ENCODE results near the gene PTPRD.

Gene PTPRD

DNA sequence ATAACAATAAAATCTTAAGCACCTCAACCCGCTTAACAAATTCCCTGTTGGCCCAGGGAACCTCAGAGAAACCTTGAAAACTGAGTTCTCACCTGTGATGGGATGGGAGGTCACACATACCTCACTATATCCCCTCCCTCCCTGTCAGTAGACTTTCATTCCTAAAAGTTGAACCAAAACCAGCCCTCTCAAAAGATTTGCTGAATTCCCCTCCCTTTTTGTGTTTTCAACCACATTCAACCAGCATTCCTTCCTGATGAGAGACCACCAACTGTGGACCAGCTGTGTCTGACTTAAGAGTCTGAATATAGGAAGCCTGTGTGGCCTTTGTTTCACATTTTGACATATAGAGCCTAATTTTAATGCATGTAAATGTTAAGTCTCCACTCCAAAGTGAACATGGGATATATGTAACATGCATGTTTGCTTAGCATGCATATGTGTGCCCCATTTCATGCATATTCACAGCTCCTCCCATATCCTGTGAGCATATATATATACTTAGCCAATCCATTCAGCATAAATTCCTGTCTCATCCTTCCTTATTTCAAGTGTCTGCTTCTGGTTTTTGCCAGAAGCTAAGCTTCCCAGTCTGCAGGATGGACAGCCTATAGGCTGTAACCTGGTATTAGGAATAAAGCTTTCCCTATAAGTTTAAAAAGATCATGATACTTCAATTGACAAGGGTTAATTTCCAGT is 604.6 kb downstream of the PTPRD start:
- POLR2A ChIA-PET, result interaction anchor here (0.6 kb wide), 1 partner anchor 213 kb away, joined by 3 read pairs; no protein-coding TSS in a partner anchor
- CTCF ChIA-PET, result interaction anchor here (1.0 to 1.9 kb wide), 3 partner anchors 9 to 13 kb away, joined by 3 to 5 read pairs (median 3); no protein-coding TSS in a partner anchor
- TF ChIP-seq, protein P1, sequence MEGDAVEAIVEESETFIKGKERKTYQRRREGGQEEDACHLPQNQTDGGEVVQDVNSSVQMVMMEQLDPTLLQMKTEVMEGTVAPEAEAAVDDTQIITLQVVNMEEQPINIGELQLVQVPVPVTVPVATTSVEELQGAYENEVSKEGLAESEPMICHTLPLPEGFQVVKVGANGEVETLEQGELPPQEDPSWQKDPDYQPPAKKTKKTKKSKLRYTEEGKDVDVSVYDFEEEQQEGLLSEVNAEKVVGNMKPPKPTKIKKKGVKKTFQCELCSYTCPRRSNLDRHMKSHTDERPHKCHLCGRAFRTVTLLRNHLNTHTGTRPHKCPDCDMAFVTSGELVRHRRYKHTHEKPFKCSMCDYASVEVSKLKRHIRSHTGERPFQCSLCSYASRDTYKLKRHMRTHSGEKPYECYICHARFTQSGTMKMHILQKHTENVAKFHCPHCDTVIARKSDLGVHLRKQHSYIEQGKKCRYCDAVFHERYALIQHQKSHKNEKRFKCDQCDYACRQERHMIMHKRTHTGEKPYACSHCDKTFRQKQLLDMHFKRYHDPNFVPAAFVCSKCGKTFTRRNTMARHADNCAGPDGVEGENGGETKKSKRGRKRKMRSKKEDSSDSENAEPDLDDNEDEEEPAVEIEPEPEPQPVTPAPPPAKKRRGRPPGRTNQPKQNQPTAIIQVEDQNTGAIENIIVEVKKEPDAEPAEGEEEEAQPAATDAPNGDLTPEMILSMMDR (IDR thresholded peaks at IDR 0.05; ENCODE audit: control extremely low read depth, extremely low read depth, low read depth, missing control alignments), result no peak
- DNase-seq (ENCODE audit: extremely low spot score), result no peak

- TF ChIP-seq, protein P1 (IDR thresholded peaks at IDR 0.05; ENCODE audit: control extremely low read depth, extremely low read depth, low read depth, missing control alignments), result no peak
- DNase-seq (ENCODE audit: extremely low spot score), result no peak
- CTCF ChIA-PET, result interaction anchor here (1.0 to 1.9 kb wide), 2 partner anchors 10 to 11 kb away, joined by 3 to 5 read pairs; no protein-coding TSS in a partner anchor
- POLR2A ChIA-PET, result no interaction called here
Measured at GRCh38 chr9:10007356-10007755, 605.4 kb downstream of the PTPRD start.

DNA sequence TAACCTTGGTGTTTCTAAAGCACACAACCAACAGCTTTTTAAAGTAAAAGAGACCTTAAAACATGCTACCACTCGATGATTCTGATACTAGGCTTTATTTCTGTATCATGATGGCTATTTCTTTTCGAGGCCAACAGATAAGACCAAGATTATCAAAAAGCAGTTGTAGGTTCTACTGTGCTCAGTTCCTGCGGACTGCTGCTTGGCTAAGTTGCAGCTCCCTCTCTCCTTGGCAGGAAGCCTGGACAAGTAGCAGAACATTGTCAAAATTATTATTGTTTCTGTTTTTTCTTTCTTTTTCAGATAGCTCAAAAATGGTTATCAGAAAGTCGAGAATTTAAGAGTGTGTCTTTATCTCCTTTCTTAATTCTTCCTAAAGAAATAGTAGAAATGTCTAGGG is 607.6 kb downstream of the PTPRD start:
- POLR2A ChIA-PET, result no interaction called here
- TF ChIP-seq, protein P1 (IDR thresholded peaks at IDR 0.05; ENCODE audit: control extremely low read depth, extremely low read depth, low read depth, missing control alignments), result no peak
- no peak for DNase-seq (ENCODE audit: extremely low spot score)
- CTCF ChIA-PET, result interaction anchor here (1.1 kb wide), 1 partner anchor 10 kb away, joined by 3 read pairs; no protein-coding TSS in a partner anchor

DNA sequence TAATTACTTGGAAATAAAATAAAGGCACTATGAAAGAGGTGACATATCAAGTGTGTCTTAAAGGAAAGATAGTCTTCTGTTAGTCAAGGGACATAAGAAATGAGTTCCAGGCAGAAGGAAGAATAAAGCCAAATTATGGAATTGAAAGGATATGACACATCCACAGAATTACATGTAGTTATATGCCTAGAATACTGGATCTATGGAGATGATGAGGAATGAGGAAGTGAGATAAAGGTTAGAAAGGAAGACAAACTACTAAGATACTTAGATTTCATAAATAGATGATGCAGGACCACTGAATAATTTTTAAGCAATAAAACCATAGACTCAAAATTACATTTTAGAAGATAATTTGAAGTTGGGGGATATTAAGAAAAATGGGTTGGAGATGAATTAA is 609.8 kb downstream of the PTPRD start:
- no peak for DNase-seq (ENCODE audit: extremely low spot score)
- CTCF ChIA-PET, result no interaction called here
- TF ChIP-seq, protein P1 (IDR thresholded peaks at IDR 0.05; ENCODE audit: control extremely low read depth, extremely low read depth, low read depth, missing control alignments), result no peak
- POLR2A ChIA-PET, result no interaction called here

DNA sequence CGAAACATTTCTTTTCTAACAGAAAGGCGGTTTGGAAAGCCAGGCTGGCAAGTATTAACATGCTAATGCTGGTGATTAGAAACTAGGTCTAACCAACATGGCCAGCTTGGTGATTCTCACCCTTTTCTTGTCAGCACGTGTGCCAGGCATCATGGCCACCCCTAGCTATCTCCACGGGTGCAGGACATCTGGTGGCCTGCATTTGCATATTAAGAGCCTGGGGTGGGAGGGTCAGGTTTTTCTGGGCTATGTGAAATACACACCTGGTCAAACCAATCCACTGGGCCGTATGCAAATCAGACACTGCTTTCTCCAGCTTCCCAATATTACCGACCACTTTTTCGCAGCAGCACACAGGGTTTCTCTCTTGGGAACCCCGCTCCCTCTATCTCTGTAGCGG is 612.1 kb downstream of the PTPRD start:
- DNase-seq (ENCODE audit: extremely low spot score), result no peak
- ChIA-PET POLR2A (no interaction called here), CTCF (no interaction called here)

GRCh38 chr9:9998491-9999287 is 614.1 kb downstream of the PTPRD start:
- POLR2A ChIA-PET, result no interaction called here
- no peak for DNase-seq (ENCODE audit: extremely low spot score)
- CTCF ChIA-PET, result no interaction called here
- TF ChIP-seq, protein P1 (IDR thresholded peaks at IDR 0.05; ENCODE audit: control extremely low read depth, extremely low read depth, low read depth, missing control alignments), result peak; percentile 8

More for the DNA sequence above, 612.1 kb downstream of the PTPRD start:
- TF ChIP-seq, protein P1 (IDR thresholded peaks at IDR 0.05; ENCODE audit: control extremely low read depth, extremely low read depth, low read depth, missing control alignments), result no peak
